Frontal cortex (tissue), 1 donor: ENCODE results near the gene GTPBP6. TPM values are rescaled to one million over a fixed set of nuclear protein-coding genes. Genes with fewer than 3 reads are reported as not detected.

Experiments
- total RNA-seq: library from RNA; depleted of rRNA; stranded (reverse); fragments of >200 nt; gene quantifications from one replicate; pipeline ENCODE4 v1.2.3, GENCODE V29; 2014

Gene GTPBP6
- total RNA-seq, 1 donor from 2014 or later, result 23.6 TPM

Other genes with a start within 250 kb of the GTPBP6 start
- gene PLCXD1, start 37.4 kb downstream of the GTPBP6 start, total RNA-seq, result 14.7 TPM
- 17.1 TPM for gene PPP2R3B, start 68.1 kb upstream of the GTPBP6 start, total RNA-seq